Parathyroid adenoma (tissue), 2 donors: ENCODE results near the gene CELA2B.

Experiments
- H2AFZ ChIP-seq: fragments of 300-600 bp; sonication (generic); one replicate; pipeline ENCODE4 v1.7.0; 2017; ENCODE audit warnings: antibody characterized with exemption, mild to moderate bottlenecking
- H3K27ac ChIP-seq: fragments of 300-600 bp; sonication (generic); one replicate; pipeline ENCODE4 v1.7.0; 2017
- H3K27me3 ChIP-seq: fragments of 300-600 bp; sonication (generic); one replicate; pipeline ENCODE4 v1.7.0; 2017; ENCODE audit warnings: low read length; ENCODE audit not compliant: control insufficient read depth, insufficient read depth
- H3K36me3 ChIP-seq: fragments of 300-600 bp; sonication (generic); one replicate; pipeline ENCODE4 v1.7.0; 2017; ENCODE audit warnings: low read length; ENCODE audit not compliant: control insufficient read depth, insufficient read depth
- H3K4me1 ChIP-seq: fragments of 300-600 bp; sonication (generic); one replicate; pipeline ENCODE4 v1.7.0; 2017; ENCODE audit warnings: control low read depth
- H3K4me2 ChIP-seq: fragments of 300-600 bp; sonication (generic); one replicate; pipeline ENCODE4 v1.7.0; 2017; ENCODE audit warnings: low read length
- H3K4me3 ChIP-seq: fragments of 300-600 bp; sonication (generic); one replicate; pipeline ENCODE4 v1.7.0; 2017; ENCODE audit warnings: low read depth, low read length
- H3K79me2 ChIP-seq: fragments of 300-600 bp; sonication (generic); one replicate; pipeline ENCODE4 v1.7.0; 2017; ENCODE audit warnings: control low read depth
- H3K9ac ChIP-seq: fragments of 300-600 bp; sonication (generic); one replicate; pipeline ENCODE4 v1.7.0; 2017; ENCODE audit warnings: mild to moderate bottlenecking
- H3K9me3 ChIP-seq: fragments of 300-600 bp; sonication (generic); one replicate; pipeline ENCODE4 v1.7.0; 2017; ENCODE audit warnings: low read length; ENCODE audit not compliant: control insufficient read depth
- TF ChIP-seq, protein P1 (sequence below): fragments of 300-600 bp; sonication (generic); IDR thresholded peaks from one replicate; pipeline ENCODE4 v1.7.0; 2017; ENCODE audit warnings: antibody characterized with exemption, mild to moderate bottlenecking
- donor health status: primary hyperparathyroidism.

CELA2B gene

GRCh38 chr1:15523104-15524020, 47.5 kb downstream of the CELA2B start:
- H3K9me3 ChIP-seq = no peaks in the 10 kb centered on the region
- H3K4me2 ChIP-seq = peak overlapping the region; percentile 57
- no peaks in the 10 kb centered on the region for H3K36me3 ChIP-seq
- peaks cover 6% of the 10 kb centered on the region for H3K79me2 ChIP-seq
- no peaks in the 10 kb centered on the region for H3K27me3 ChIP-seq
- H2AFZ ChIP-seq = peak overlapping the region; percentile 3
- peaks cover 3% of the 10 kb centered on the region for H3K4me1 ChIP-seq
- H3K9ac ChIP-seq = no peak overlapping the region
- peak overlapping the region; percentile 13 for H3K27ac ChIP-seq
- peak overlapping the region; percentile 54 for H3K4me3 ChIP-seq
- TF ChIP-seq, protein P1, sequence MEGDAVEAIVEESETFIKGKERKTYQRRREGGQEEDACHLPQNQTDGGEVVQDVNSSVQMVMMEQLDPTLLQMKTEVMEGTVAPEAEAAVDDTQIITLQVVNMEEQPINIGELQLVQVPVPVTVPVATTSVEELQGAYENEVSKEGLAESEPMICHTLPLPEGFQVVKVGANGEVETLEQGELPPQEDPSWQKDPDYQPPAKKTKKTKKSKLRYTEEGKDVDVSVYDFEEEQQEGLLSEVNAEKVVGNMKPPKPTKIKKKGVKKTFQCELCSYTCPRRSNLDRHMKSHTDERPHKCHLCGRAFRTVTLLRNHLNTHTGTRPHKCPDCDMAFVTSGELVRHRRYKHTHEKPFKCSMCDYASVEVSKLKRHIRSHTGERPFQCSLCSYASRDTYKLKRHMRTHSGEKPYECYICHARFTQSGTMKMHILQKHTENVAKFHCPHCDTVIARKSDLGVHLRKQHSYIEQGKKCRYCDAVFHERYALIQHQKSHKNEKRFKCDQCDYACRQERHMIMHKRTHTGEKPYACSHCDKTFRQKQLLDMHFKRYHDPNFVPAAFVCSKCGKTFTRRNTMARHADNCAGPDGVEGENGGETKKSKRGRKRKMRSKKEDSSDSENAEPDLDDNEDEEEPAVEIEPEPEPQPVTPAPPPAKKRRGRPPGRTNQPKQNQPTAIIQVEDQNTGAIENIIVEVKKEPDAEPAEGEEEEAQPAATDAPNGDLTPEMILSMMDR = no peak

- Histone ChIP-seq H3K27ac (peak within 1 kb of the TSS; percentile 87), H3K4me3 (peak within 1 kb of the TSS; percentile 92), H3K4me2 (peak within 1 kb of the TSS; percentile 95), H3K4me1 (peaks cover 3% of the 10 kb centered on the region), H3K79me2 (peaks cover 6% of the 10 kb centered on the region), H3K9me3 (no peaks in the 10 kb centered on the region), H3K27me3 (no peaks in the 10 kb centered on the region), H3K9ac (no peak within 1 kb of the TSS), H3K36me3 (no peaks in the 10 kb centered on the region), H2AFZ (peak within 1 kb of the TSS; percentile 64)
- TF ChIP-seq, protein P1 = no peak
Observed at GRCh38 chr1:15524021-15524282, 48.0 kb downstream of the CELA2B start, which contains the start of gene CASP9. CASP9 (minus strand) TSS chr1:15524215; CDS start chr1:15524200, 15 bp downstream.

- Histone ChIP-seq H3K9me3 (no peaks in the 10 kb centered on the region), H3K4me1 (peaks cover 3% of the 10 kb centered on the region), H2AFZ (peak overlapping the region; percentile 64), H3K27me3 (no peaks in the 10 kb centered on the region), H3K4me2 (peak overlapping the region; percentile 63), H3K79me2 (peaks cover 6% of the 10 kb centered on the region), H3K36me3 (no peaks in the 10 kb centered on the region), H3K27ac (peak overlapping the region; percentile 87), H3K4me3 (peak overlapping the region; percentile 68), H3K9ac (no peak overlapping the region)
- TF ChIP-seq, protein P1 = no peak
Observed at GRCh38 chr1:15524283-15525049, 48.6 kb downstream of the CELA2B start.

DNA sequence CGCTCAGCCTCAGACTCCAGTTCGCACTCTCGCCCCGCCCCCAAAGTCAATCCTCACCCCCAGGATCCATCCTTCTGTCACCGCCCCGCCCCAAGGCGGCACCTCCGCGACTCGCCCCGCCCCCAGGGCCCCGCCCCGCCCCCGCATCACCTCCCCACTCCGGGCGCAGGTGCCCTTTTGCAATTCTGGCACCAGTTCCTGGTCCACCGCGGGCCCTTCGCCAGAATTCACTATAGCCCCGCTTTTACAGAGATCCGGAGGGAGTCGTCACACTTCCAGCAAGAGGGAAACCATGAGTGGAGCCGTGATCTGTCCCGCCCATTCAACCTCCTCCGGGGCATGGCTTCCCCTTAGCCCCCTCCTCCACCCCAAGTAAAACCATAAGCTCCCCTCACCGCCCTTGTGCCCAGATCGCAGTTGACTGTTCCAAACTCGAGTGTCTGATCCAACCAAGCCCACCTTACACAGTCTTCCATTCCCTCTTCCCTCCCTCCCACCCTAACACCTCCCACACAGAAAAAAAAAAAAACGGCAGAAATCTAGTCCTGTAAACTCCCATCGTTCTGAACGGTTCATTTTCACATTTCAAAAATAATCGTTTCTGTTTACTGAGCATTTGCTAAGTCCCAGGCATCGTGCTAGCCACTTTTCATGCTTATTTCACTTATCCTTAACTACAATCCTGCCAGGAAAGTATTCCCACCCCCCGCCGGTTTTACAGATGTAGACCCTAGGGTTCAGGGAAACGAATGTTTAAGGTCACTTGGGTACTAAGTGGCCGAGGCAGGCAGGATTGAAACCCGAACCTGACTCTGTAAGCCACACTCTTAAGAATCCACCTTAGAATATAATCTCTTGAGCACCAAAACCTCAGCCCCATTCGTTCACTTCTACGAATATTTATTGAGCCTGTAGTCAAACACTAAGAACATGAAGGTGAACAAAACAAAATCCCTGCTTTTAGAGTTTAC, 49.4 kb downstream of the CELA2B start:
- peaks cover 3% of the 10 kb centered on the region for H3K4me1 ChIP-seq

More for the DNA sequence above, 49.4 kb downstream of the CELA2B start:
- peak overlapping the region; percentile 92 for H3K4me3 ChIP-seq
- TF ChIP-seq, protein P1 = no peak
- peak overlapping the region; percentile 58 for H2AFZ ChIP-seq
- H3K9ac ChIP-seq = no peak overlapping the region
- peak overlapping the region; percentile 87 for H3K27ac ChIP-seq
- no peaks in the 10 kb centered on the region for H3K36me3 ChIP-seq
- no peaks in the 10 kb centered on the region for H3K9me3 ChIP-seq
- H3K4me2 ChIP-seq = peak overlapping the region; percentile 95
- no peaks in the 10 kb centered on the region for H3K27me3 ChIP-seq
- H3K79me2 ChIP-seq = peaks cover 6% of the 10 kb centered on the region
